C1 segment of cervical spinal cord (tissue), 14 donors: ENCODE data around the gene CHRFAM7A.
"Not testable (repeated sequence)": the region's sequence is repeated elsewhere in the genome, so short reads cannot be mapped to it uniquely, and the experiment has no call there.

Source experiments
- DNase-seq, 14 donors: peaks; one replicate each; lab custom pipeline; 2025; lab: John Stamatoyannopoulos, UW

Gene CHRFAM7A

GRCh38 chr15:30321063-30321462, 72.3 kb downstream of the CHRFAM7A start:
- DNase-seq, result not testable (repeated sequence)

- DNase-seq, result not testable (repeated sequence)
Measured at GRCh38 chr15:30315704-30316103, 77.6 kb downstream of the CHRFAM7A start.

GRCh38 chr15:30310575-30310974, 82.8 kb downstream of the CHRFAM7A start:
- DNase-seq, result not testable (repeated sequence)
